K562 treated with DMSO at 1 percent for 12 hours (cell line): ENCODE data around the gene ZSWIM9. TPM values are rescaled to one million over a fixed set of nuclear protein-coding genes. Genes with fewer than 3 reads are reported as not detected.

Experiments
- total RNA-seq: library from RNA; unstranded; fragments of 300-600 nt; gene quantifications from 2 replicates; pipeline ENCODE4 v1.2.3, GENCODE V29; 2022; ENCODE audit not compliant: insufficient read depth

The ZSWIM9 gene
- 2.9 and 3.6 TPM in 2 replicates for total RNA-seq

GRCh38 chr19:48169939-48170803 lies at the start of gene ZSWIM9, which contains the start of gene LIG1:
Gene ZSWIM9, plus strand, starts transcription at chr19:48170680. Its CDS starts 1,123 bp downstream, at chr19:48171803.
Gene LIG1, minus strand, starts transcription at chr19:48170344. Its CDS starts 4,778 bp downstream, at chr19:48165566.

Other genes starting within 250 kb of the ZSWIM9 start
- not detected in 2 replicates for gene BSPH1, start 178.5 kb upstream of the ZSWIM9 start, total RNA-seq
- gene ELSPBP1, start 176.0 kb upstream of the ZSWIM9 start, total RNA-seq, result 2.2 TPM in 1 of 2 replicates, not detected in the other
- gene CABP5, start 126.6 kb upstream of the ZSWIM9 start, total RNA-seq, result not detected in 2 replicates
- gene PLA2G4C, start 59.9 kb upstream of the ZSWIM9 start, total RNA-seq, result 0.32 TPM in 1 of 2 replicates, not detected in the other
- 82.1 and 88.6 TPM in 2 replicates for gene LIG1, start 336 bp upstream of the ZSWIM9 start, total RNA-seq
- 6.3 and 26.6 TPM in 2 replicates for gene CARD8, start 85.2 kb downstream of the ZSWIM9 start, total RNA-seq
- gene ZNF114, start 99.4 kb downstream of the ZSWIM9 start, total RNA-seq, result not detected in 2 replicates
- gene EMP3, start 154.9 kb downstream of the ZSWIM9 start, total RNA-seq, result 200 and 238 TPM in 2 replicates
- gene TMEM143, start 193.3 kb downstream of the ZSWIM9 start, total RNA-seq, result 2.6 and 7.7 TPM in 2 replicates
- 1.1 TPM in 1 of 2 replicates, not detected in the other for gene SYNGR4, start 193.7 kb downstream of the ZSWIM9 start, total RNA-seq
- 162 and 237 TPM in 2 replicates for gene KDELR1, start 220.9 kb downstream of the ZSWIM9 start, total RNA-seq
- 11.8 and 27.2 TPM in 2 replicates for gene GRIN2D, start 223.0 kb downstream of the ZSWIM9 start, total RNA-seq